ENCODE data around the gene DPM1. TPM values are rescaled to one million over a fixed set of nuclear protein-coding genes. Genes with fewer than 3 reads are reported as not detected.
A peak's percentile ranks its signal among the peaks of the same experiment; 100 is the strongest.

Gene DPM1
- polyA plus RNA-seq, 1 of the 3 experiments (the other 2 are of a cell fraction) = 72.1 TPM

GRCh38 chr20:50931306-50932015 is 26.9 kb downstream of the DPM1 start, which contains the start of gene ADNP:
ADNP (minus strand) TSS chr20:50931437; CDS start chr20:50903996, 27,441 bp downstream.
- H3K27ac ChIP-seq (ENCODE audit: low read depth in 2 of 2, low read length in 1 of 2) = peak within 1 kb of the TSS; percentile 93 to 99
- CTCF ChIA-PET = interaction anchor here (0.6 to 16.1 kb wide), 24 partner anchors 9 to 1715 kb away, joined by 3 to 340 read pairs (median 3); partner anchors contain the start of genes BCAS4, DPM1 and MOCS3
- peak within 1 kb of the TSS; percentile 69; the same call in 1 of the 2 replicates for H2AFZ ChIP-seq (ENCODE audit: low read depth)
- peak within 1 kb of the TSS; percentile 86 for H3K9ac ChIP-seq
- peaks cover 19 to 36% of the 10 kb centered on the region in 2 experiments for H3K4me1 ChIP-seq (ENCODE audit: control insufficient read depth in 1 of 2, insufficient read depth in 2 of 2, low read depth in 1 of 2, low read length in 1 of 2)
- H3K27me3 ChIP-seq (ENCODE audit: insufficient read depth) = no peaks in the 10 kb centered on the region
- no peaks in the 10 kb centered on the region for H3K9me3 ChIP-seq
- peaks cover 28% of the 10 kb centered on the region for H4K20me1 ChIP-seq (ENCODE audit: insufficient read depth)
- peak within 1 kb of the TSS; percentile 85; the same call in 1 of the 2 replicates for H3K4me2 ChIP-seq
- H3K36me3 ChIP-seq (replicated peaks in 1 of 2; ENCODE audit: control insufficient read depth in 1 of 2, insufficient read depth in 2 of 2, low read length in 1 of 2) = peaks cover 58 to 60% of the 10 kb centered on the region in 2 experiments
- 0% methylated on average over 5 of the region's 58 CpGs for WGBS (ENCODE audit: low lambda C conversion rate)
- H3K9me2 ChIP-seq = no peaks in the 10 kb centered on the region
- H3F3A ChIP-seq (replicated peaks; ENCODE audit: insufficient read depth) = peaks cover 52% of the 10 kb centered on the region
- peak within 1 kb of the TSS; percentile 82 to 94 for H3K4me3 ChIP-seq (ENCODE audit: low read depth in 2 of 2, low read length in 1 of 2)
- H3K79me2 ChIP-seq (ENCODE audit: insufficient read depth) = peaks cover 41% of the 10 kb centered on the region
- DNase-seq = peak; percentile 91
- POLR2A ChIA-PET = interaction anchor here (0.5 to 3.4 kb wide), 10 partner anchors 16 to 891 kb away, joined by 3 to 40 read pairs (median 3); partner anchors contain the start of genes BCAS4, DPM1, MOCS3 and PARD6B
- peak; percentile 55; the same call in 1 of the 2 replicates for TF ChIP-seq USF2 (IDR thresholded peaks at IDR 0.05; ENCODE audit: borderline replicate concordance, low read depth, low read length)
- TF ChIP-seq EZH2phosphoT487 (IDR thresholded peaks at IDR 0.05; ENCODE audit: borderline replicate concordance, low read depth) = no peak
- peak in 1 of 2 experiments; percentile 14; a peak in 3 of 4 replicates for TF ChIP-seq EP300 (IDR thresholded peaks at IDR 0.05; ENCODE audit: borderline replicate concordance in 1 of 2, low read depth in 1 of 2, low read length in 1 of 2)
- peak; percentile 16; the same call in 1 of the 2 replicates for TF ChIP-seq RAD21 (IDR thresholded peaks at IDR 0.05; ENCODE audit: low read length)
- TF ChIP-seq GATA2 (CRISPR knock-in tag; IDR thresholded peaks at IDR 0.05) = peak; percentile 13; the same call in 1 of the 2 replicates
- peak; percentile 97 for TF ChIP-seq ZBTB33 (IDR thresholded peaks at IDR 0.05; ENCODE audit: borderline replicate concordance, low read depth)
- TF ChIP-seq FOXM1 (IDR thresholded peaks at IDR 0.05; ENCODE audit: low read depth) = no peak
- peak; percentile 70 for TF ChIP-seq PBX3 (IDR thresholded peaks at IDR 0.05)
- TF ChIP-seq MEF2A (IDR thresholded peaks at IDR 0.05; ENCODE audit: borderline replicate concordance, low read depth) = no peak
- no peak; the same call in 1 of the 2 replicates for TF ChIP-seq ELF1 (IDR thresholded peaks at IDR 0.05)
- no peak for TF ChIP-seq IRF3 (IDR thresholded peaks at IDR 0.05; ENCODE audit: low read depth, low read length)
- TF ChIP-seq USF1 (IDR thresholded peaks at IDR 0.05; ENCODE audit: borderline replicate concordance, low read depth) = peak; percentile 80
- peak; percentile 66 for TF ChIP-seq GABPA (IDR thresholded peaks at IDR 0.05; ENCODE audit: low read depth)
- peak; percentile 19; the same call in 1 of the 2 replicates for TF ChIP-seq TCF12 (IDR thresholded peaks at IDR 0.05)
- TF ChIP-seq MAX (IDR thresholded peaks at IDR 0.05; ENCODE audit: low read depth) = peak; percentile 91
- peak; percentile 46; the same call in 1 of the 2 replicates for TF ChIP-seq TEAD4 (IDR thresholded peaks at IDR 0.05; ENCODE audit: borderline replicate concordance, insufficient read depth)
- TF ChIP-seq JUND (IDR thresholded peaks at IDR 0.05) = peak; percentile 28; the same call in 1 of the 2 replicates
- peak; percentile 25; the same call in 1 of the 2 replicates for TF ChIP-seq NFIC (IDR thresholded peaks at IDR 0.05; ENCODE audit: borderline replicate concordance)
- TF ChIP-seq CHD2 (IDR thresholded peaks at IDR 0.05; ENCODE audit: low read length, partially characterized antibody) = peak; percentile 99
- peak; percentile 68 for TF ChIP-seq CTCF (IDR thresholded peaks at IDR 0.05)
- peak; percentile 67 for TF ChIP-seq RCOR1 (IDR thresholded peaks at IDR 0.05; ENCODE audit: low read length)
- 0 out of 2 replicates have a peak, but pooled peaks have one; percentile 27 for TF ChIP-seq FOXJ3 (CRISPR knock-in tag; IDR thresholded peaks at IDR 0.05)
- TF ChIP-seq YY1 (IDR thresholded peaks at IDR 0.05; ENCODE audit: low read depth) = peak; percentile 90
- TF ChIP-seq POLR2AphosphoS5 (IDR thresholded peaks at IDR 0.05; ENCODE audit: low read depth, low read length) = peak; percentile 83
- TF ChIP-seq NRF1 (IDR thresholded peaks at IDR 0.05; ENCODE audit: low read depth, low read length) = no peak

Data from SK-N-SH (cell line).